ENCODE measurements around the gene CDKN1C. TPM values are rescaled to one million over a fixed set of nuclear protein-coding genes. Genes with fewer than 3 reads are reported as not detected.

CDKN1C gene
- total RNA-seq, 1 donor from 2014 or later, result 67.3 TPM

GRCh38 chr11:2869134-2869526 is 16.4 kb downstream of the CDKN1C start:
- intact Hi-C loops (cut with DNase I), result no loop called here
- H3K27me3 ChIP-seq, result no peaks in the 10 kb centered on the region

DNA sequence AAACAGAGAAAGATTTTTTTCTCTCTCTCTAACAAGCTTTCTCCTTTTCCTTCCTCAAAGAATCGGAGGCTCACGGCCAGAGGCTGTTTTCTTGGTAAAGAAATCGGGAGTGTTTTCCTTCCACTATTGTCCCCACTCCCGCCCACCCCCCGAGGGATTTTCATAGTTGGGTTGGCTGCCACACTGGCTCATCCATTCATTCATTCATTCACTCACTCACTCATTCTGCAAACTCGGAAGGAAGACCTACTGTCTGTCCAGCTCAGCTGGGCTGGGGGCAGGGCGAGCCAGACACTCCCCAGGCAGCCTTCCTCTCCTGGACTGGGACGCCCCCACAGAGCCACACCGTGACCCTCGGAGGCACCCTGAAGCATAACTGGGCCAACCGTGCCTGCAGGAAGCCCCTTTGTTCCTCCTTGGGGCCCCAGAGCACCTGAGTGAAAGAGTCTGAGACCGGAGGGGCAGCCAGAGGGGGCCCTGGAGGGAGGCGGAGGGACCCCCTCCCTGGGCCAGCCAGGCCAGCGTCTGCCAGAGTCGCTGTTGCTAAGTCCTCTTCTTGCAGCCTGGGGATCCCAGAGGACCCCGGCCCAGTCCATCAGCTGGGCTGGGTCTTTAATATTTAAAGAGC is 17.0 kb downstream of the CDKN1C start:
- Histone ChIP-seq H3K36me3 (no peaks in the 10 kb centered on the region), H3K27me3 (no peaks in the 10 kb centered on the region), H3K9me3 (no peaks in the 10 kb centered on the region), H3K4me1 (no peaks in the 10 kb centered on the region), H3K27ac (no peak overlapping the region), H3K4me3 (no peak overlapping the region)
- no peak for TF ChIP-seq POLR2AphosphoS5 (IDR thresholded peaks at IDR 0.05; ENCODE audit: insufficient read depth in 1 of 2, low read depth in 1 of 2)
- no peak for TF ChIP-seq CTCF (IDR thresholded peaks at IDR 0.05)
- no peak for TF ChIP-seq POLR2A (IDR thresholded peaks at IDR 0.05)
- intact Hi-C loops (cut with DNase I), result no loop called here
- no peak for DNase-seq (ENCODE audit: extremely low spot score in 2 of 2)

More at GRCh38 chr11:2869134-2869526, 16.4 kb downstream of the CDKN1C start:
- Histone ChIP-seq H3K4me1 (no peaks in the 10 kb centered on the region), H3K27ac (no peak overlapping the region), H3K4me3 (no peak overlapping the region), H3K36me3 (no peaks in the 10 kb centered on the region), H3K9me3 (no peaks in the 10 kb centered on the region)
- DNase-seq (ENCODE audit: extremely low spot score in 2 of 2), result no peak
- TF ChIP-seq CTCF (IDR thresholded peaks at IDR 0.05) (no peak), POLR2AphosphoS5 (IDR thresholded peaks at IDR 0.05; ENCODE audit: insufficient read depth in 1 of 2, low read depth in 1 of 2) (no peak), POLR2A (IDR thresholded peaks at IDR 0.05) (no peak)

GRCh38 chr11:2867722-2868505 is 17.7 kb downstream of the CDKN1C start:
- no peak for DNase-seq (ENCODE audit: extremely low spot score in 2 of 2)
- no peaks in the 10 kb centered on the region for H3K9me3 ChIP-seq
- no peaks in the 10 kb centered on the region for H3K4me1 ChIP-seq
- no peaks in the 10 kb centered on the region for H3K36me3 ChIP-seq
- intact Hi-C loops (cut with DNase I), result no loop called here
- no peak overlapping the region for H3K4me3 ChIP-seq
- H3K27me3 ChIP-seq, result no peaks in the 10 kb centered on the region
- TF ChIP-seq POLR2AphosphoS5 (IDR thresholded peaks at IDR 0.05; ENCODE audit: insufficient read depth in 1 of 2, low read depth in 1 of 2) (no peak), CTCF (IDR thresholded peaks at IDR 0.05) (no peak), POLR2A (IDR thresholded peaks at IDR 0.05) (no peak)
- H3K27ac ChIP-seq, result no peak overlapping the region

- Histone ChIP-seq H3K9me3 (no peaks in the 10 kb centered on the region), H3K27me3 (no peaks in the 10 kb centered on the region), H3K4me3 (no peak overlapping the region), H3K27ac (no peak overlapping the region), H3K4me1 (no peaks in the 10 kb centered on the region), H3K36me3 (no peaks in the 10 kb centered on the region)
- DNase-seq (ENCODE audit: extremely low spot score in 2 of 2), result no peak
- TF ChIP-seq POLR2AphosphoS5 (IDR thresholded peaks at IDR 0.05; ENCODE audit: insufficient read depth in 1 of 2, low read depth in 1 of 2) (no peak), CTCF (IDR thresholded peaks at IDR 0.05) (no peak), POLR2A (IDR thresholded peaks at IDR 0.05) (no peak)
- intact Hi-C loops (cut with DNase I), result no loop called here
Observed at GRCh38 chr11:2867142-2867541, 18.4 kb downstream of the CDKN1C start.
